HepG2 (cell line): ENCODE data around the gene STX1B. TPM values are rescaled to one million over a fixed set of nuclear protein-coding genes. Genes with fewer than 3 reads are reported as not detected.

Experiments used
- BRF2 ChIP-seq: sonication (generic); formaldehyde crosslinking; IDR thresholded peaks from 2 replicates; pipeline ENCODE4 v1.8.1; 2022; ENCODE audit warnings: mild to moderate bottlenecking, missing genetic modification reagents
- PAWR ChIP-seq: sonication (generic); formaldehyde crosslinking; IDR thresholded peaks from 2 replicates; pipeline ENCODE4 v1.4.0; 2020; ENCODE audit warnings: missing genetic modification reagents, mild to moderate bottlenecking, borderline replicate concordance
- REPIN1 ChIP-seq: sonication (generic); formaldehyde crosslinking; IDR thresholded peaks from 2 replicates; pipeline ENCODE4 v1.8.0; 2022; ENCODE audit warnings: missing genetic modification reagents, low read depth, mild to moderate bottlenecking, borderline replicate concordance
- TFAP4 ChIP-seq: sonication (generic); IDR thresholded peaks from 2 replicates; pipeline ENCODE4 v1.6.1; 2016; ENCODE audit warnings: low read depth, borderline replicate concordance
- THYN1 ChIP-seq: sonication (generic); formaldehyde crosslinking; IDR thresholded peaks from 2 replicates; pipeline ENCODE4 v1.8.1; 2023; ENCODE audit warnings: low read depth, mild to moderate bottlenecking, moderate library complexity, missing genetic modification reagents, borderline replicate concordance
- ZFP36L1 ChIP-seq: sonication (generic); formaldehyde crosslinking; IDR thresholded peaks from 2 replicates; pipeline ENCODE4 v1.8.0; 2022; ENCODE audit warnings: mild to moderate bottlenecking, missing genetic modification reagents, moderate library complexity
- ZNF430 ChIP-seq: sonication (generic); formaldehyde crosslinking; IDR thresholded peaks from 2 replicates; pipeline ENCODE4 v1.9.0; 2021; ENCODE audit warnings: mild to moderate bottlenecking, missing genetic modification reagents
- ZNF629 ChIP-seq: sonication (generic); formaldehyde crosslinking; conservative IDR thresholded peaks from 2 replicates; pipeline ENCODE4 v1.5.0; 2020; ENCODE audit warnings: missing genetic modification reagents
- ZNF746 ChIP-seq: sonication (generic); formaldehyde crosslinking; IDR thresholded peaks from 2 replicates; pipeline ENCODE4 v1.8.0; 2022; ENCODE audit warnings: mild to moderate bottlenecking, missing genetic modification reagents
- polyA plus RNA-seq, 8 experiments: library from polyadenylated mRNA; depleted of rRNA in 3 of 8; stranded (reverse) in 7 of 8; unstranded in 1 of 8; fragments of >200 nt; fragmentation: Illumina TruSeq in 4 of 8; extraction: Trizol in 4 of 8; gene quantifications; 2 replicates each; pipeline versions ENCODE4 v1.2.1 to v1.2.3, GENCODE V29; 2011 to 2016; ENCODE audit warnings: low read depth in 4 of 8, missing spikeins in 1 of 8, mixed read lengths in 1 of 8; ENCODE audit not compliant: insufficient read depth in 1 of 8
- total RNA-seq, 5 experiments: library from RNA; depleted of rRNA; stranded (reverse); fragments of >200 nt; fragmentation: Illumina TruSeq; extraction: Trizol; gene quantifications; 2 replicates each; pipeline ENCODE4 v1.2.3, GENCODE V29; 2016; ENCODE audit warnings: low read depth in 1 of 5
- TF ChIP-seq, protein P1 (sequence below): sonication (generic); formaldehyde crosslinking; IDR thresholded peaks from 2 replicates; pipeline ENCODE4 v1.4.0; 2020; ENCODE audit warnings: missing genetic modification reagents, borderline replicate concordance
- TF ChIP-seq, protein P2 (sequence below): sonication (generic); formaldehyde crosslinking; IDR thresholded peaks from 2 replicates; pipeline ENCODE4 v1.4.0; 2020; ENCODE audit warnings: missing genetic modification reagents, mild to moderate bottlenecking, borderline replicate concordance

STX1B gene
- total and polyA plus RNA-seq, 2 of the 13 experiments (the other 11 are each of a cell fraction or from before 2014, with no cell fraction given): 2.1 to 3.0 TPM

DNA sequence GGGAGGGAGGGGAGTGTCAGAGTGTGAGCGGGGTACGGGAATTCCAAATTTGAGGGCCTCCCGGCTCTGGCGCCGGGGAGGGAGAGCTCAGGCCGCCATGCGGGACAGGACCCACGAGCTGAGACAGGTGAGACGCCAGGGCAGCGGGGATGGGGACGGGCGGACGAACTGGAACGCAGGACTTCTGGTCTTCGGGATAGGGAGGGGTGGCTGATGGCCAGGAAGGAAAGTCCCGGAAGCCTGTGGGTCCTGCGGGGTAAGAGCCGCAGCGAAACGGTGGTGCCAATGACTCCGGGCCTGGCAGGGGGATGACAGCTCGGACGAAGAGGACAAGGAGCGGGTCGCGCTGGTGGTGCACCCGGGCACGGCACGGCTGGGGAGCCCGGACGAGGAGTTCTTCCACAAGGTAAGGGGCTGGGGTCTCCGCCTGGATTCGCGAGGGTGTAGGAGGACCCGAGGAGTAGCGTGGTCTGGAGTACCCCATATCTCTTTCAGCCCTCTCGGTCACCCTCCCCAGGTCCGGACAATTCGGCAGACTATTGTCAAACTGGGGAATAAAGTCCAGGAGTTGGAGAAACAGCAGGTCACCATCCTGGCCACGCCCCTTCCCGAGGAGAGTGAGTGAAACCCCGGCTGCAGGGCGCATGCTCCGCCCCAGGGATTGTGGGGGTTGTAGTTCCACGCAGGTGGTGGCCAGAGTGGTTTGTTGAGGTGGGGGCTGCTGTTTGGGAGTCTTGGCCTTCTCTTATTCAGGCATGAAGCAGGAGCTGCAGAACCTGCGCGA is 23.5 kb upstream of the STX1B start (continued):
- TF ChIP-seq TFAP4 (peak; percentile 8; the same call in 1 of the 2 replicates), ZNF430 (CRISPR knock-in tag) (peak; percentile 26; the same call in 1 of the 2 replicates), ZFP36L1 (CRISPR knock-in tag) (no peak), PAWR (CRISPR knock-in tag) (no peak), THYN1 (no peak), ZNF746 (CRISPR knock-in tag) (no peak; the same call in 1 of the 2 replicates), REPIN1 (CRISPR knock-in tag) (no peak), BRF2 (CRISPR knock-in tag) (no peak), ZNF629 (CRISPR knock-in tag) (peak; percentile 43; the same call in 1 of the 2 replicates)
- TF ChIP-seq, protein P1, sequence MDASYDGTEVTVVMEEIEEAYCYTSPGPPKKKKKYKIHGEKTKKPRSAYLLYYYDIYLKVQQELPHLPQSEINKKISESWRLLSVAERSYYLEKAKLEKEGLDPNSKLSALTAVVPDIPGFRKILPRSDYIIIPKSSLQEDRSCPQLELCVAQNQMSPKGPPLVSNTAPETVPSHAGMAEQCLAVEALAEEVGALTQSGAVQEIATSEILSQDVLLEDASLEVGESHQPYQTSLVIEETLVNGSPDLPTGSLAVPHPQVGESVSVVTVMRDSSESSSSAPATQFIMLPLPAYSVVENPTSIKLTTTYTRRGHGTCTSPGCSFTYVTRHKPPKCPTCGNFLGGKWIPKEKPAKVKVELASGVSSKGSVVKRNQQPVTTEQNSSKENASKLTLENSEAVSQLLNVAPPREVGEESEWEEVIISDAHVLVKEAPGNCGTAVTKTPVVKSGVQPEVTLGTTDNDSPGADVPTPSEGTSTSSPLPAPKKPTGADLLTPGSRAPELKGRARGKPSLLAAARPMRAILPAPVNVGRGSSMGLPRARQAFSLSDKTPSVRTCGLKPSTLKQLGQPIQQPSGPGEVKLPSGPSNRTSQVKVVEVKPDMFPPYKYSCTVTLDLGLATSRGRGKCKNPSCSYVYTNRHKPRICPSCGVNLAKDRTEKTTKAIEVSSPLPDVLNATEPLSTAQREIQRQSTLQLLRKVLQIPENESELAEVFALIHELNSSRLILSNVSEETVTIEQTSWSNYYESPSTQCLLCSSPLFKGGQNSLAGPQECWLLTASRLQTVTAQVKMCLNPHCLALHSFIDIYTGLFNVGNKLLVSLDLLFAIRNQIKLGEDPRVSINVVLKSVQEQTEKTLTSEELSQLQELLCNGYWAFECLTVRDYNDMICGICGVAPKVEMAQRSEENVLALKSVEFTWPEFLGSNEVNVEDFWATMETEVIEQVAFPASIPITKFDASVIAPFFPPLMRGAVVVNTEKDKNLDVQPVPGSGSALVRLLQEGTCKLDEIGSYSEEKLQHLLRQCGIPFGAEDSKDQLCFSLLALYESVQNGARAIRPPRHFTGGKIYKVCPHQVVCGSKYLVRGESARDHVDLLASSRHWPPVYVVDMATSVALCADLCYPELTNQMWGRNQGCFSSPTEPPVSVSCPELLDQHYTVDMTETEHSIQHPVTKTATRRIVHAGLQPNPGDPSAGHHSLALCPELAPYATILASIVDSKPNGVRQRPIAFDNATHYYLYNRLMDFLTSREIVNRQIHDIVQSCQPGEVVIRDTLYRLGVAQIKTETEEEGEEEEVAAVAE (CRISPR knock-in tag): no peak
- TF ChIP-seq, protein P2, sequence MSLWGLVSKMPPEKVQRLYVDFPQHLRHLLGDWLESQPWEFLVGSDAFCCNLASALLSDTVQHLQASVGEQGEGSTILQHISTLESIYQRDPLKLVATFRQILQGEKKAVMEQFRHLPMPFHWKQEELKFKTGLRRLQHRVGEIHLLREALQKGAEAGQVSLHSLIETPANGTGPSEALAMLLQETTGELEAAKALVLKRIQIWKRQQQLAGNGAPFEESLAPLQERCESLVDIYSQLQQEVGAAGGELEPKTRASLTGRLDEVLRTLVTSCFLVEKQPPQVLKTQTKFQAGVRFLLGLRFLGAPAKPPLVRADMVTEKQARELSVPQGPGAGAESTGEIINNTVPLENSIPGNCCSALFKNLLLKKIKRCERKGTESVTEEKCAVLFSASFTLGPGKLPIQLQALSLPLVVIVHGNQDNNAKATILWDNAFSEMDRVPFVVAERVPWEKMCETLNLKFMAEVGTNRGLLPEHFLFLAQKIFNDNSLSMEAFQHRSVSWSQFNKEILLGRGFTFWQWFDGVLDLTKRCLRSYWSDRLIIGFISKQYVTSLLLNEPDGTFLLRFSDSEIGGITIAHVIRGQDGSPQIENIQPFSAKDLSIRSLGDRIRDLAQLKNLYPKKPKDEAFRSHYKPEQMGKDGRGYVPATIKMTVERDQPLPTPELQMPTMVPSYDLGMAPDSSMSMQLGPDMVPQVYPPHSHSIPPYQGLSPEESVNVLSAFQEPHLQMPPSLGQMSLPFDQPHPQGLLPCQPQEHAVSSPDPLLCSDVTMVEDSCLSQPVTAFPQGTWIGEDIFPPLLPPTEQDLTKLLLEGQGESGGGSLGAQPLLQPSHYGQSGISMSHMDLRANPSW (CRISPR knock-in tag): no peak
